ENCODE results near the gene HS2ST1. TPM values are rescaled to one million over a fixed set of nuclear protein-coding genes. Genes with fewer than 3 reads are reported as not detected.

Gene HS2ST1
- total RNA-seq, 2 donors from 2014 or later: 6.3 to 12.2 TPM

- H3K4me1 ChIP-seq: no peaks in the 10 kb centered on the region
- H3K9me3 ChIP-seq: no peaks in the 10 kb centered on the region
- H3K27me3 ChIP-seq: no peaks in the 10 kb centered on the region
- TF ChIP-seq POLR2A (IDR thresholded peaks at IDR 0.05): no peak
- no peak for TF ChIP-seq CTCF (IDR thresholded peaks at IDR 0.05)
- intact Hi-C loops (cut with DNase I): no loop called here
- 94 to 96% methylated on average over 1 of the region's 1 CpG for WGBS, 2 donors
- no peaks in the 10 kb centered on the region for H3K36me3 ChIP-seq (replicated peaks in 1 of 2; ENCODE audit: insufficient read depth in 1 of 2, low read depth in 2 of 2)
- ATAC-seq (no peak), DNase-seq (no peak)
- no peak overlapping the region for H3K4me3 ChIP-seq
- no peak overlapping the region for H3K27ac ChIP-seq
Observed at GRCh38 chr1:86922445-86922844, 8.0 kb downstream of the HS2ST1 start.

GRCh38 chr1:86924324-86924960, 10.0 kb downstream of the HS2ST1 start:
- intact Hi-C loops (cut with DNase I): no loop called here
- DNase-seq (no peak), ATAC-seq (no peak)
- no peaks in the 10 kb centered on the region for H3K27me3 ChIP-seq
- no peak for TF ChIP-seq CTCF (IDR thresholded peaks at IDR 0.05)
- no peak for TF ChIP-seq POLR2A (IDR thresholded peaks at IDR 0.05)
- no peaks in the 10 kb centered on the region for H3K36me3 ChIP-seq (replicated peaks in 1 of 2; ENCODE audit: insufficient read depth in 1 of 2, low read depth in 2 of 2)
- no peak overlapping the region for H3K4me3 ChIP-seq
- no peak overlapping the region for H3K27ac ChIP-seq
- 98 to 100% methylated on average over 6 to 8 of the region's 8 CpGs for WGBS, 2 donors
- H3K9me3 ChIP-seq: no peaks in the 10 kb centered on the region
- H3K4me1 ChIP-seq: peaks cover 8% of the 10 kb centered on the region

- Histone ChIP-seq H3K4me3 (no peak overlapping the region), H3K27ac (no peak overlapping the region), H3K9me3 (no peaks in the 10 kb centered on the region), H3K36me3 (replicated peaks in 1 of 2; ENCODE audit: insufficient read depth in 1 of 2, low read depth in 2 of 2) (no peaks in the 10 kb centered on the region), H3K27me3 (no peaks in the 10 kb centered on the region), H3K4me1 (peaks cover 8% of the 10 kb centered on the region)
- TF ChIP-seq POLR2A (IDR thresholded peaks at IDR 0.05) (no peak), CTCF (IDR thresholded peaks at IDR 0.05) (no peak)
- no peak for DNase-seq
- WGBS, 2 donors: 90 to 96% methylated on average over 1 of the region's 1 CpG
- no peak for ATAC-seq
- intact Hi-C loops (cut with DNase I): no loop called here
Observed at GRCh38 chr1:86925742-86926141, 11.3 kb downstream of the HS2ST1 start.

- intact Hi-C loops (cut with DNase I): no loop called here
- DNase-seq (no peak), ATAC-seq (no peak)
- 96 to 100% methylated on average over 1 of the region's 1 CpG for WGBS, 2 donors
- TF ChIP-seq CTCF (IDR thresholded peaks at IDR 0.05) (no peak), POLR2A (IDR thresholded peaks at IDR 0.05) (no peak)
- no peak overlapping the region for H3K27ac ChIP-seq
- H3K9me3 ChIP-seq: no peaks in the 10 kb centered on the region
- H3K4me3 ChIP-seq: no peak overlapping the region
- no peaks in the 10 kb centered on the region for H3K36me3 ChIP-seq (replicated peaks in 1 of 2; ENCODE audit: insufficient read depth in 1 of 2, low read depth in 2 of 2)
- H3K27me3 ChIP-seq: no peaks in the 10 kb centered on the region
- peaks cover 8% of the 10 kb centered on the region for H3K4me1 ChIP-seq
Observed at GRCh38 chr1:86926883-86927282, 12.4 kb downstream of the HS2ST1 start.

- H3K4me3 ChIP-seq: no peak overlapping the region
- TF ChIP-seq POLR2A (IDR thresholded peaks at IDR 0.05): no peak
- TF ChIP-seq CTCF (IDR thresholded peaks at IDR 0.05): no peak
- ATAC-seq (no peak), DNase-seq (no peak)
- intact Hi-C loops (cut with DNase I): no loop called here
- 11 to 21% methylated on average over 1 of the region's 1 CpG for WGBS, 2 donors
- no peaks in the 10 kb centered on the region for H3K27me3 ChIP-seq
- no peaks in the 10 kb centered on the region for H3K36me3 ChIP-seq (replicated peaks in 1 of 2; ENCODE audit: insufficient read depth in 1 of 2, low read depth in 2 of 2)
- peaks cover 14% of the 10 kb centered on the region for H3K4me1 ChIP-seq
- H3K9me3 ChIP-seq: no peaks in the 10 kb centered on the region
- H3K27ac ChIP-seq: no peak overlapping the region
Observed at GRCh38 chr1:86928819-86929218, 14.4 kb downstream of the HS2ST1 start.

Measured in body of pancreas (tissue), 4 donors.